ENCODE results near the gene RBKS.

Gene RBKS

DNA sequence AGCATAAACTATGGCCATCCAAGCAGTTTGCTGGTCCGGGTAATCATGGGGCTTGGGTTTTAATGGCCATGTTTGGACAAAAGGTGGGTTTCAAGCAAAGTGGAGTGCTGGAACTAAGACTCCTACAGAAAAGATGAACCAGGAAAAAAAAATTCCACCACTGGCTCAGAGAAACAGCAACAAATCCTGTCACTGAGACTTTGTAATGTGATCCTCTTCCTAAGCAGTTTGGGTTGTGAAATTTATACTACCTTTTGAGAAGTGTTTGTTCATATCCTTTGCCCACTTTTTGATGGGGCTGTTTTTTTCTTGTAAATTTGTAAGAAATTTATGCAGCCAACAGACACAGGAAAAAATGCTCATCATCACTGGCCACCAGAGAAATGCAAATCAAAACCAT, 78.4 kb downstream of the RBKS start:
- Histone ChIP-seq H3K27me3 (ENCODE audit: control insufficient read depth, insufficient read depth, low read length) (no peaks in the 10 kb centered on the region), H3K9me3 (ENCODE audit: control insufficient read depth, insufficient read depth, low read length) (no peaks in the 10 kb centered on the region), H3K27ac (ENCODE audit: low read length) (no peak overlapping the region), H3K36me3 (ENCODE audit: control insufficient read depth, insufficient read depth, low read length) (no peaks in the 10 kb centered on the region), H3K4me1 (ENCODE audit: control insufficient read depth, insufficient read depth, low read length) (no peaks in the 10 kb centered on the region), H3K4me3 (ENCODE audit: low read length) (no peak overlapping the region)
- no peak for DNase-seq (ENCODE audit: low read depth, low spot score)
- no CpG with 5 or more reads among the region's 1 CpG for WGBS (ENCODE audit: insufficient coverage, insufficient read length)

DNA sequence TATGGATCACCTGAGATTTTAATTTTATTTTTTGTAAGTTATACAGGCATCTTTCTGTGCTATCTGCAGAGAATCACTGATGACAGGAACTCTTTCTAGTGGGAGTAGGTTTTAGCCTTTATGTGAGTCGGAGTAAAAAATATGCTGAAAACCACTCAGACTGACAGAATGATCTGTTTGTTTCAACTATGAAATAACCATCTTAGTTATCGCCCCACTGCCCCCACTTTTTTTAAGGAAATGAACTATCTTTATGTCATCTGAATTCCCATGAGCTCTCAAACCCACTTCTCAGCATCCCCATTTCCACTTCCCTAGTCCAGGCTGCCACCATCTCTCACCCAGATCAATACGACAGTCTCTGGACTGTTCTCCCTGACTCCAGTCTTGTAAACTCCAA, 79.7 kb downstream of the RBKS start:
- no CpG with 5 or more reads among the region's 3 CpGs for WGBS (ENCODE audit: insufficient coverage, insufficient read length)
- DNase-seq (ENCODE audit: low read depth, low spot score), result no peak
- no peaks in the 10 kb centered on the region for H3K36me3 ChIP-seq (ENCODE audit: control insufficient read depth, insufficient read depth, low read length)
- no peak overlapping the region for H3K4me3 ChIP-seq (ENCODE audit: low read length)
- H3K27me3 ChIP-seq (ENCODE audit: control insufficient read depth, insufficient read depth, low read length), result no peaks in the 10 kb centered on the region
- H3K9me3 ChIP-seq (ENCODE audit: control insufficient read depth, insufficient read depth, low read length), result no peaks in the 10 kb centered on the region
- H3K4me1 ChIP-seq (ENCODE audit: control insufficient read depth, insufficient read depth, low read length), result no peaks in the 10 kb centered on the region
- no peak overlapping the region for H3K27ac ChIP-seq (ENCODE audit: low read length)

DNA sequence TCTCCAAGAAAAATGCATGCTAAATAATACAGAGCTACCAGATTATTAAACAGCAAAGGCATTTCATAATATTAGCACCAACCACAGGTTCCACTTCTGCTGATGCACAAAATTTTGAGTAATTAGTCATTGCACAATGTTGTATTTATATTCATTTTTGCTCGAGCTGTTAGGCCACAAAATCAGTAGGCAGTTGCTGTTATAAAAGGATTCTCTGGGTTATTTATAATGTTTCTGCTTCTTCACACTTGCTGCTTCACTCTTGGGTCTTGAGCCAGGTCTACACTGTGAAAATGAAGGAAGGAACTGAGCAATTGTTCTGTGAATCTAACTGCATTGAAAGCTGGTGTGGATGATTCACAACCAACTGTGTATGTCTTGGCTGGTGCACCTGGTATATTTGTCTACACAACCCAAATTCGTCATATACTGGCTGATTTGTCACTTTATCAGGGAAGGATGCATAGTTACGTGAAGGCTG, 80.4 kb downstream of the RBKS start:
- no CpG with 5 or more reads among the region's 3 CpGs for WGBS (ENCODE audit: insufficient coverage, insufficient read length)
- no peaks in the 10 kb centered on the region for H3K27me3 ChIP-seq (ENCODE audit: control insufficient read depth, insufficient read depth, low read length)
- H3K4me1 ChIP-seq (ENCODE audit: control insufficient read depth, insufficient read depth, low read length), result no peaks in the 10 kb centered on the region
- H3K9me3 ChIP-seq (ENCODE audit: control insufficient read depth, insufficient read depth, low read length), result no peaks in the 10 kb centered on the region
- no peak for DNase-seq (ENCODE audit: low read depth, low spot score)
- no peak overlapping the region for H3K4me3 ChIP-seq (ENCODE audit: low read length)
- H3K27ac ChIP-seq (ENCODE audit: low read length), result no peak overlapping the region
- H3K36me3 ChIP-seq (ENCODE audit: control insufficient read depth, insufficient read depth, low read length), result no peaks in the 10 kb centered on the region

DNA sequence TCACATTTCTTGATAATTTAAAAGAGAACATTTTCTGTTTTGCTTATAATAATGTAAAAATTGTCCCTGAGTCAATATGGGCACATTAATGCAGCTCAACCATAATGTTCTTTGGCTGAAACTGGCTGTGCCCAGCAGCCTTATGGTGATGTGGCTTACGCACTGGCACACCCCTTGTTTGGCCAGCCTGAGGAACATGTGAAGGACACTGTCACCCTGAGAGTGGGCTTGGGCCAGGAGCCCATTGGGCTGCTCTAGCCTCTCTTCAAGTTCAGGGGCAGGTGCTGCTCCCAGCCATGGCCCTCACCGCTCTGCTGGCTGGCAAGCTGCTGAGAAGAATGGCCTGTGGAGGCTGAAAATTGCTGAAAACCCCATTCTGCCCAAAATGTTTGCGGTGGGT, 81.2 kb downstream of the RBKS start:
- DNase-seq (ENCODE audit: low read depth, low spot score), result no peak
- no peak overlapping the region for H3K27ac ChIP-seq (ENCODE audit: low read length)

DNA sequence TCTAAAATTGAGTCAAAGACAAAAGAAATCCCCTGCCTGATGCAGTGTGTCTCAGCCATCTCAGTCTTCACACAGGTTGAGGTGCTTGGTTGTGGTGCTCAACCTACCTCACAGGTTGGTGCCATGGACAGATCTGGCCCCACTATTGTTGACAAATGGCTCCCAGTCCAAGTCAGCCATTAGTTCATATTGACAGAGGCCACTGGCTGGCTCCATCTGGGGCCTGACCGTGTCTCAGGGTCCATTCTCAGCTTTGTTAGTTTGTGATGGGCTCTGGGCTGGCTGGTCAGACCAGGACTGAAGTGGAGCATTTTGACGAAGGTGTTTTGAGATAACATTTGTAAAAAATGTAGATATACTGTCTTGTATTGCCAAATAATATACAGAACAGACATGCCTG, 81.8 kb downstream of the RBKS start:
- H3K4me1 ChIP-seq (ENCODE audit: control insufficient read depth, insufficient read depth, low read length), result no peaks in the 10 kb centered on the region
- no peaks in the 10 kb centered on the region for H3K9me3 ChIP-seq (ENCODE audit: control insufficient read depth, insufficient read depth, low read length)
- no peaks in the 10 kb centered on the region for H3K36me3 ChIP-seq (ENCODE audit: control insufficient read depth, insufficient read depth, low read length)
- no peak overlapping the region for H3K4me3 ChIP-seq (ENCODE audit: low read length)
- WGBS (ENCODE audit: insufficient coverage, insufficient read length), result no CpG with 5 or more reads among the region's 2 CpGs
- no peaks in the 10 kb centered on the region for H3K27me3 ChIP-seq (ENCODE audit: control insufficient read depth, insufficient read depth, low read length)
- H3K27ac ChIP-seq (ENCODE audit: low read length), result no peak overlapping the region
- no peak for DNase-seq (ENCODE audit: low read depth, low spot score)

More for the DNA sequence above, 81.2 kb downstream of the RBKS start:
- Histone ChIP-seq H3K36me3 (ENCODE audit: control insufficient read depth, insufficient read depth, low read length) (no peaks in the 10 kb centered on the region), H3K27me3 (ENCODE audit: control insufficient read depth, insufficient read depth, low read length) (no peaks in the 10 kb centered on the region), H3K4me3 (ENCODE audit: low read length) (no peak overlapping the region), H3K4me1 (ENCODE audit: control insufficient read depth, insufficient read depth, low read length) (no peaks in the 10 kb centered on the region), H3K9me3 (ENCODE audit: control insufficient read depth, insufficient read depth, low read length) (no peaks in the 10 kb centered on the region)
- WGBS (ENCODE audit: insufficient coverage, insufficient read length), result no CpG with 5 or more reads among the region's 3 CpGs

DNA sequence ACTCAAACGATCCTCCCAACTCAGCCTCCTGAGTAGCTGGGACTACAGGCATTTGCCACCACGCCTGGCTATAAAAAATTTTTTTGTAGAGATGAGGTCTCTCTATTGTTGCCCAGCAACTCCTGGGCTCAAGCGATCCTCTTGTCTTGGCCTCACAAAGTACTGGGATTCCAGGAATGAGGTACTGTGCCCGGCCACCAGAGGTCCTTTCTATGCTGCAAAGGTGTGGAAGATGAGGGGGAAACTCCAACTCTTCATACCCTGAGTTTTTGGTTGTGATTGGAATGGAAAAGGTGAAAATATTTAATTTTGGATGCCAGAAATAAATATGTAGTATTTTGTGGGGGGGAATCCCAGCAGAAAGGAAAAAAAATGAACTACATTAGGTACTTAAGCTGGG, 82.7 kb downstream of the RBKS start:
- Histone ChIP-seq H3K9me3 (ENCODE audit: control insufficient read depth, insufficient read depth, low read length) (no peaks in the 10 kb centered on the region), H3K27me3 (ENCODE audit: control insufficient read depth, insufficient read depth, low read length) (no peaks in the 10 kb centered on the region), H3K4me3 (ENCODE audit: low read length) (no peak overlapping the region), H3K36me3 (ENCODE audit: control insufficient read depth, insufficient read depth, low read length) (no peaks in the 10 kb centered on the region), H3K4me1 (ENCODE audit: control insufficient read depth, insufficient read depth, low read length) (no peaks in the 10 kb centered on the region), H3K27ac (ENCODE audit: low read length) (no peak overlapping the region)
- DNase-seq (ENCODE audit: low read depth, low spot score), result no peak
- no CpG with 5 or more reads among the region's 4 CpGs for WGBS (ENCODE audit: insufficient coverage, insufficient read length)

DNA sequence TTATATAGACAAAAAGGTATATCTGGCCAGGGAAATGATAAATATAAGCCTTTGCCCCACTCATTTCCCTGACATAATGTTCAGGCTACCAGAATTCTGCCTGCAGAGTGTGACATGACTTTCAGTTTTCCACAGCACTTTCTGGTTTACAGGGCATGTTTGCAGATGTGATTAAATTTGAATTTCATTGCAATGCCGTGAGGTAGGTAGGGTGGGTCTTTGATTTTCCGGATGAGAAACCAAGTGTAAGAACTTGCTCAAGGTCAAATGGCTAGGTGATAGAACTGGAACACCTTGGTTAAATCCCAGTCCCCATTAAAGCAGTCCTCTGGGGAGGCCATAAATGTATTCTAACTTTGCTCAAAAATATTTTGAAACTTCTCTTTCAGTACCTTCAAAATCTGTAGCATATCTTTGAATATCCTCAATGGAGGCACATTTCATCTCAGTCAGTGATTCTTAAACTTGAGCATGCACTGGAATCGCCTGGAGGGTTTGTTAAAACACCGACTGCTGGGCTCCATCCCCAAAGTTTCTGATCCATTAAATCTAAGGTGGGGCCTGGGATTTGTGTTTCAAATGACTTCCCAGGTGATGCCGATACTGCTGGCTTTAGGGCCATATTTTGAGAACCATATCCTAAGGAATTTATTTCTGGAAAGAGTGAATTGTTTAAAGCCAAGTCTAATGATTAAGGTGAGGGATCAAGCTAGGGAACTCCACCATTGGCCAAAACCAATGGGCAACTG, 83.7 kb downstream of the RBKS start:
- Histone ChIP-seq H3K36me3 (ENCODE audit: control insufficient read depth, insufficient read depth, low read length) (no peaks in the 10 kb centered on the region), H3K9me3 (ENCODE audit: control insufficient read depth, insufficient read depth, low read length) (no peaks in the 10 kb centered on the region), H3K27me3 (ENCODE audit: control insufficient read depth, insufficient read depth, low read length) (no peaks in the 10 kb centered on the region), H3K27ac (ENCODE audit: low read length) (no peak overlapping the region), H3K4me3 (ENCODE audit: low read length) (no peak overlapping the region), H3K4me1 (ENCODE audit: control insufficient read depth, insufficient read depth, low read length) (no peaks in the 10 kb centered on the region)
- WGBS (ENCODE audit: insufficient coverage, insufficient read length), result no CpG with 5 or more reads among the region's 5 CpGs
- no peak for DNase-seq (ENCODE audit: low read depth, low spot score)

DNA sequence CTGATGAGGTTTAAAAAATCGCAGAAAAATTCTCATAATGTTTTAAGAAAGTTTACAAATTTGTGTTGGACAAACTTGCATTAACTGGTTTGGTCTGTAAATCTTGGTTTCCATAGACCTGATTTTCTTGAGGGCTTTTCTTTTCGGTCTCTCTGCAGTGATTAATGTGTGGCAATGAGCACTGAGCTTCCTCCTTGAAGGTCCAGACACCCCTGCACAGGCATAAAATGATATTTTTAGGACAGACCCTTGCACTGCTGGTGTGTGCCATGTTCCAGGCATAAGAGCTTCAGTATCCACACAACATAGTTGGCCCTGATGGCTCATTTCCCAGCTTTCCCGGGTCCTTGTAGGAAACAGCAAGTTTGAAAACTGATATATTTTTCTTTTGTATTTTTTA, 85.0 kb downstream of the RBKS start:
- WGBS (ENCODE audit: insufficient coverage, insufficient read length), result no CpG with 5 or more reads among the region's 3 CpGs
- Histone ChIP-seq H3K4me1 (ENCODE audit: control insufficient read depth, insufficient read depth, low read length) (no peaks in the 10 kb centered on the region), H3K27ac (ENCODE audit: low read length) (no peak overlapping the region), H3K9me3 (ENCODE audit: control insufficient read depth, insufficient read depth, low read length) (no peaks in the 10 kb centered on the region), H3K4me3 (ENCODE audit: low read length) (no peak overlapping the region), H3K27me3 (ENCODE audit: control insufficient read depth, insufficient read depth, low read length) (no peaks in the 10 kb centered on the region), H3K36me3 (ENCODE audit: control insufficient read depth, insufficient read depth, low read length) (no peaks in the 10 kb centered on the region)
- DNase-seq (ENCODE audit: low read depth, low spot score), result no peak

DNA sequence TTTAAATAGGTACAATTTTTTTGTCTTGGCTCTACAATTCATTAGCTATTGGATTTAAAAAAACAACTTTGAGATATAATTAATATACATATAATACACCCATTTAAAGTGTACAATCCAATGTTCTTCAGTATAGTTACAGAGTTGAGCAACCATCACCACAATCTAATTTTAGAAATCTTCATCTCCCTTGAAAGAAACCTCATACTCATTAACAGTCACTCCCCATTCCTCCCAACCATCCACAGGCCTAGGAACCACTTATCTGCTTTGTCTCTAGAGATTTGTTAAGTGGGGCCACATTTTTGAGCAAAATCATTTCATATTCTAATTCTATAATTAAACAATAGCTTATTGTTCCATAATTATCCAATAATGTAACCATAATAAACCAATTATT, 86.0 kb downstream of the RBKS start:
- Histone ChIP-seq H3K4me1 (ENCODE audit: control insufficient read depth, insufficient read depth, low read length) (no peaks in the 10 kb centered on the region), H3K36me3 (ENCODE audit: control insufficient read depth, insufficient read depth, low read length) (no peaks in the 10 kb centered on the region), H3K27me3 (ENCODE audit: control insufficient read depth, insufficient read depth, low read length) (no peaks in the 10 kb centered on the region), H3K4me3 (ENCODE audit: low read length) (no peak overlapping the region), H3K27ac (ENCODE audit: low read length) (no peak overlapping the region), H3K9me3 (ENCODE audit: control insufficient read depth, insufficient read depth, low read length) (no peaks in the 10 kb centered on the region)
- no peak for DNase-seq (ENCODE audit: low read depth, low spot score)

DNA sequence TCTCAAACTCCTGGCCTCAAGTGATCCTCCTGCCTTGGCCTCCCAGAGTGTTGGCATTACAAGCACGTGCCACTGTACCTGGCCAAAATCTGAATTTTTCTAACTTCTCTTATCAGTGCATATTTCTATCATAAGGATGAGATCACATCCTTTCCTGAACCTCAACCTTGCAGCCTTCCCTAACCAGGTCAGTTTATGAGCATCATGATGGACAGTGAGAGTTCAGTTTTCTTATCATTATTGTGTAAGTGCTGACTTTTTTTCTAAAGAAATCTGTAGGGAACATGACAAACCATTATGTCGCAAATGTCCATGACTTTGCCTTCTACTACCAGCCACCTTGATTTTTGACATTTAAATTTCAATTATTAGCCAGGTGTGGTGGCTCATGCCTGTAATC, 87.1 kb downstream of the RBKS start:
- no peak for DNase-seq (ENCODE audit: low read depth, low spot score)
- Histone ChIP-seq H3K4me3 (ENCODE audit: low read length) (no peak overlapping the region), H3K36me3 (ENCODE audit: control insufficient read depth, insufficient read depth, low read length) (no peaks in the 10 kb centered on the region), H3K4me1 (ENCODE audit: control insufficient read depth, insufficient read depth, low read length) (no peaks in the 10 kb centered on the region), H3K27ac (ENCODE audit: low read length) (no peak overlapping the region), H3K9me3 (ENCODE audit: control insufficient read depth, insufficient read depth, low read length) (no peaks in the 10 kb centered on the region), H3K27me3 (ENCODE audit: control insufficient read depth, insufficient read depth, low read length) (no peaks in the 10 kb centered on the region)
- no CpG with 5 or more reads among the region's 2 CpGs for WGBS (ENCODE audit: insufficient coverage, insufficient read length)

DNA sequence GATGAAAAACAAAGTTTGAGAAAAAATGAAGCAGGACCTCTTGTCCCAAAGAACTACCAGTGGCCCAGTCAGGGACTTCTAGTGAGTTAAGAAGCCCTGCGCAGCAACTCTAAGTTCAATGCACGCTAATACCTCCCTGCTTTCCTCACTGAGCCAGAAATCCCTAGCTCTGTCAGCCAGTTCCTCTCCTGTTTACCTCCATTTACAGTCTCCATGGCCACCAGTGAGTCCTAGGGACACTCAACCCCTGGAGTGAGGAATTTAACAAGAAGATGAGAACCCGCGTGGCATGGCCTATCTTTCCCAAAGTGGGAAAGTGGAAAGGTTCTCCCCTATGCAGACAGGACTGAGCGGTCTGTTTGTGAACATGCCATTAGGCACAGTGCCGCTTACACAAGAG, 87.6 kb downstream of the RBKS start:
- no peak overlapping the region for H3K4me3 ChIP-seq (ENCODE audit: low read length)
- H3K9me3 ChIP-seq (ENCODE audit: control insufficient read depth, insufficient read depth, low read length), result no peaks in the 10 kb centered on the region
- H3K27ac ChIP-seq (ENCODE audit: low read length), result no peak overlapping the region
- no peaks in the 10 kb centered on the region for H3K36me3 ChIP-seq (ENCODE audit: control insufficient read depth, insufficient read depth, low read length)
- H3K4me1 ChIP-seq (ENCODE audit: control insufficient read depth, insufficient read depth, low read length), result no peaks in the 10 kb centered on the region
- no peaks in the 10 kb centered on the region for H3K27me3 ChIP-seq (ENCODE audit: control insufficient read depth, insufficient read depth, low read length)
- no CpG with 5 or more reads among the region's 6 CpGs for WGBS (ENCODE audit: insufficient coverage, insufficient read length)
- DNase-seq (ENCODE audit: low read depth, low spot score), result no peak

Measured in iPS DF 6.9 (cell line).